Central memory CD4-positive, alpha-beta T cell (primary cell): ENCODE results near the gene ZBTB3.
"Not testable (repeated sequence)": the region's sequence is repeated elsewhere in the genome, so short reads cannot be mapped to it uniquely, and the experiment has no call there.

ENCODE experiments used
- DNase-seq: peaks from one replicate; pipeline ENCODE4 v3.0.0; 2022

The ZBTB3 gene

DNA sequence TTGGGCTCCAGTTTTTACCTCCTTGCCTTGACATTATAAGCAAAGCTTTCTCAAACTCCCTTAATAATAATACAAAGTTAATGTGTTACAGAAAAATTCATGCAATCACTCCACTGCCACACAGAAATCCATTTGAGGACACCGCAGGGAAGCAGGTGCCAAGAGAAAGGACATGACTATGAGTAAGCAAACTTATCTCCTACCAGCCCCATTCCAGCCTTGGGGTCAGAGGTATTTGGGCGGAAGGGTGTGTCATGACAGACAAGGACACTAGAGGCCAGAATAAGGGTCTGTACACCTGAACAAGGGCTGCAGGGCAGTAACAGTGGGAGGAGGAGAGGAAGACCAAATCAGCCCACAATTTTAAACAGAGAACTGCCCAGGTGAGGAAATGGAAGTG is 40.6 kb downstream of the ZBTB3 start:
- no peak for DNase-seq

DNA sequence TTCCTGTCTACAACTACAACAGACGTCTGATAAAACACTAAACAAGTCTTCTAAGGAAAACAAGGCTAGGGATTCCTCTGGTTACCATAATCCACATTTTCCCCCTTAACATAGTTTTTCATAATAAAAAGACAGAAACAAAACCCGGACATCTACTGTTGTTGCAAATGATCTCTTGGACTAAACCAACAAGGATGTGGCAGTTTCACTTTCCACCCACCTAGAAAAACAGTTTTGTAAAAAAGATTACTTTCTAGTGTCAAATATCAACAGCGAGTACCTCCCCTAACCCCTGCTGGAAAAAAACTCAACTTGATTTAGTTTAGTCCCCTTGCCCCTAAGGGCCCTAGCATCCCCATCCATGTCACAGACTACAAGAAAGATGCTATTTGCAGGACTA is 41.1 kb downstream of the ZBTB3 start:
- DNase-seq: no peak

DNA sequence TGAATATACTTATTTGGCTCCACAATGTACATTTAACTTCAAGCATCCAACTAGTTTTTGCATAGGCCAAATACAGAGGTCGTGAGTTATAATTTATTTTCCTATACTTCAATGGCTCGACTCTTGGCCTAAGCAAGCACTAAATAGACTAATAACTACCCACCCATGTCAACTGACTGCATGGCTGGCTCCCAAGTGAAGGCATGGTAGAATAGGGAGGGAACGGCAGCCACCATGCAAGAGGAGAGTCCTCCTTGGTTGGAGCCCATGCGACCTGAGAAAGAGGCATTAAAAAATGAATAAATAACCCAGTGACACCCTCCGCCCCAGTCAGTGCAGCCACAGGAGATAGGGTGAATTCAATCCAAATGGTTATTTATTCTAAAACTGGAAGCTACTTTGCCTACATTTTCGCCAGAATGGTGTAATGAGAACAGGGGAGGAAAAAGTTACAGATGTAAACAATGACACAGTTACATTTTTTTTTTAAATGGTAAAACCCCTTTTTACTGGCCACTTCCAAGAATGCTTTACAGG is 41.6 kb downstream of the ZBTB3 start:
- DNase-seq: no peak

DNA sequence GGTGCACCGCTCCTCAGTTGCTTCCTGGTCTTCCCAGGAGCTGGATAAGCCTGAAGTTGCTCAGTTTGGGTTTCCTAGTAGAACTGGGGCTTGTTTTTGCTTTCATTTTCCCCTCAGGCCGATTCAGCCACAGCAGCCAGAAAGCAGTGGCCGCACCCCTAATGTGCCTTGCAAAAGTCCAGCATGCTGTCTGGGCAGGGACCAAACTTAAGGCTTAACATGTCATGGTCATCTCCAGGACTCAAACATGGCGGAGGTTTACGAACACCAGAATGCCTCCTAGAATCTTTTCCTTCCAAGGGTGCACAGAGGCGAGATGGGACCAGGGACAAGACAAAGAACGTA is 44.0 kb downstream of the ZBTB3 start:
- DNase-seq: no peak

DNA sequence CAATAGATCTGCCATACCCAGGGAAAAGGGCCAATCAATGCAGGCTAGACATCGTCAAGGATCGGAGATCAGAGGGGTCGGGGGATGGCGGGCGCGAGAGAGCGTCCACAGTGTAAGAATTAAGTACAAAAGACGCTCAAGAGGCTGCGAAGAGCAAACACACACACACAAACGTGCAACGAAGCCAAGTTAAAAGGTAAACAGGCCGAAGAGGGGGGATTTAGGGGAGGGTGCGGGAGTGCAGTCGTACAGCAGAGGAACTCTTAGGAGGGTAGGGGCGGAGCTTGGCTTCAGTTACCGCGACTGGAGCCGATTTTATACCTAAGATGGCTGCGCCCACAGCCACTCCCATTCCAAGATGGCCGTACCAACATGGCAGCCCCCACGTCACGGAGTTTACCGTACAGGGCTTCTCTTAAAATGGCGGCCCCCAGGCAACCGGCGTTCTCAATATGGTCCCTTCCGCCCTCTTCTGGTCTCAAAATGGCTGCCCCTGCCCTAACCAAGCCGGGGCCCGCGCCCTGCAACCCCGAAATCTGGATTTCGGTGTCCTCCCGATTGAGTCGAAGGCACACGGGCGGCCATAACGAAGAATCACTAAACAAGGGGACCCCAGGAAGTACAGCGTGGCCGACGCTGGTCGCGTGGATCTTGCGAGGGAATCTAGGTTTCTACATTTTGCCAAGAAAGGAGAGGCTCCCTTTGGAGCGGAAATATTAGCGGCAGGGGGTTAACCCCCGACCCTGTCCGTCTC is 44.5 kb downstream of the ZBTB3 start:
- DNase-seq: peak; percentile 97

DNA sequence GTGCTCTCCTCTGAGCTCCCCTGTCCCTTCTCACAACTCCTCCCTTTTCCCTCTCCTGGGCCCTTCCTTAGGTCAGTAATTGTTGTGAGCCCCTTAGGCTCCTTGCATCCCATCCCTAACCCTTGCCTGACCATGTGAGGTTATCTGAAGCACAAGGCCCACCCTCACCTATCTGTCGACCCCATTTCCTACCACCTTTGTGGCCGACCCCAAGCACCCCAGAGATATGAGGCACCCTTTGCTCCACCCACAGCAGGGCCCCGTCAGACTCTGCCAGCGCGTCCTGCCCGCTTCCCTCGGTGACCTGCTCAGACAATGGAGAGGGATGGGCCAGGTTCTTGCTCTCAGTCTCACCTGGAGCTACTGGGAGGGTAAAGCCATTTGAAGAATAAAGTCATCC is 45.2 kb downstream of the ZBTB3 start:
- DNase-seq: no peak

DNA sequence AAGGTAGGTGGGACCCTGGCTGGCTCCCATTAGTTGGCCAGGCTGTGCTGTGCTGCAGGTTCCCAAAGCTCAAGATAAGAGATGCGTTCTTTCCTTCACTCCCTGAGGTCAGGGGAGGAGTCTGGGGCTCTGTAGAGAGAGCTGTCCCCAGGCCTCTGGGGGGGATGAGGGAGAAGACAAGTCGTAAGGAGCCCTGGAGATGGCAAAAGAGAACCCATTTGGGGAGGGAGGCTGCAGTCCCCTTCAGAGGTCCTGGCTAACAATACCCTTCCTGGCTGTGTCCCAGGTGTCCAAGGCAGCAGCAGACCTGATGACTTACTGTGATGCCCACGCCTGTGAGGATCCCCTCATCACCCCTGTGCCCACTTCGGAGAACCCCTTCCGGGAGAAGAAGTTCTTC is 45.6 kb downstream of the ZBTB3 start:
- DNase-seq: no peak

DNA sequence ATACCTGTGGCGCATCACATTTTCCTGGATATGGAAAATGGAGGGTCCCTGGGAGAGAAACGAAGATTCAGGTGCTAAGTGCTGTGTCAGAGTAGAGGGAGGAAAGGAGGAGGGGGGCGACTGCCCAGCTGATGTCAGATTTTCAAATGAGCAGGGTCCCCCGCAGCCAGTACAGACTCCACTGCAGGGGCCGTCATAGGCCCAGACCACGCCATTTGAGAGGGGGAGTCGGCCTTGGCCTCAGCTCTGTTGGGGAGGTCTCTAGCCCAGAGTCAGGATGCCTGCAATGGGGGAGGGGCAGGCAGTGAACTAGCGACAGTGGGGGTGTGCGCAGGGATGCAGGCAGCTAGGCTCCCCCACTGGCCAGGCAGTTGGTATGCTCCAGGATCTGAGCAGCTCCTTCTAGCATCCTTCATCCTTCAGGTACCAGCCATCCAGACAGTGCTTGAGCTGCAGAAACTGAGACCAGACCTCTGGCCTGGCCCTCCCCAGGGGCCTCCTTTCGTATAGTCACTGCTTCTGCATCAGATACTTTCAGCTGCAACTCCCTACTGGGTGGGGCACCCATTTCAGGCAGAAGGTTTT is 46.6 kb downstream of the ZBTB3 start, which contains the start of the genes BSCL2 and GNG3:
Gene BSCL2 (minus strand): TSS at position 148 of the 585 bp plus-strand sequence. CDS start 229 bp downstream, outside the sequence.
Gene GNG3 (plus strand): TSS at position 400 of the 585 bp plus-strand sequence. CDS start 620 bp downstream, outside the sequence.
- no peak for DNase-seq

DNA sequence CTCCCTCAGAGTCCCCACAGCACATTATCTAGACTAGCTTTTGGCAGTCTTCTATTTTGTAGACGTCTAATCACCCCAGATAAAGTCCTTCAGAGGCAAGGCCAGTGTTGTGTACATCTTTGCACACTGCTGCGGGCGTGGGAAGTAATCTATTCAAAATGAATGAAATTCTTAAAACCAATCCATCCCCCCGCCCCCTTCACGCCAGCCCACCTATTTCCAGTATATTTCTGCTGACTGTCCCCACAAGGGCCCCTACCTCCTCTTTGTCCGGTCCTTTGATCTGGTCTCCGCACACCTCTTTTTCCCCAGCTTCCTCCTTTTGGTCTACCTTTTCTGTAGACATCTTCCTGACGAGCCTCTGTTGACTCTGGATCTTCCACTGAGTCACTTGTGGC is 47.1 kb downstream of the ZBTB3 start:
- DNase-seq: no peak

DNA sequence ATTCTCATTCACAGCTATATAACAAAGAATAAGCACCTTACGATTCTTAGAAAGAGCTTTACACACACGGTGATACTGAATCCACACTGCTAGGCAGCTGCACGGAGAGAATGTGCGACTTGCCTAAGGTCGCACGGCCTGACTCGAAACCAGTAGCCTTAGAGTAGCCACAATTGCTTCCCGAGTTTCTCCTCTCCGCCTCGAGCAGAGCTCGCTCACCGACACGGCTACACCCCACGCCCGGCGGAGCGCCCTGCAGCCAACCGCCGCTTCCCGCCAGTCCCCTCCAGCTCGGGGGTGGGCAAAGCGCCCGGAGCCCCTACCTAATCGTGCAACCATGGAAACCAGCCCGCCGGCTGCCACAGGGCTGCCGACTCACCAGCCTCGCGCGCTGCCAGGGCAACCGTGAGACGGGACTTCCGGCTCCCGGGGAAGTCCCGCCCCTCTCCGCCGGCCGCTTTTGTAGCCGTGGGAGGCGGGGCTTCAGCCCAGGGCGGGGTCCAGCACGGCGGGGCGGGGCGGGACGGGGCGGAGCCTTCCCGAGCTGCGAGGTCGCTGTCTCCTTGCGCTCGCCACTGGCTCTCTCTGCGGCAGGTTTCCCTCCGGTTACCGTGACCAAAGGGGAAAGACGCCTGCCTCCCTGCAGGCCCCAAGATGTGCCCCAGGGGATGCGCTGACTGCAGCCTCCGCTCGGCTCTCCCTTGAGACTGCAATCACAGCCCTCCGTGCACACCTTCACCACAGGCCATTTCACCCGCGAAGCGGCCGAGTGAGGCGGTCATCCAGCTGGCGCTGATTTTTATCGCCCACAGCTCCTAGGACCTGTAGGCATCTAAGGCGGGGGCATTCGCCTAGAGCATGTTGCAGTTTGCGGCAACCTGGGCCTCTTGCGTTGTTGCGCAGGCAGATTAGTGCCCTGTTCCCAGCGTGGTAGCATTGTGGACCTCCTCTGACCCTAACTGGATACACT is 47.8 kb downstream of the ZBTB3 start:
- peak; percentile 91 for DNase-seq

DNA sequence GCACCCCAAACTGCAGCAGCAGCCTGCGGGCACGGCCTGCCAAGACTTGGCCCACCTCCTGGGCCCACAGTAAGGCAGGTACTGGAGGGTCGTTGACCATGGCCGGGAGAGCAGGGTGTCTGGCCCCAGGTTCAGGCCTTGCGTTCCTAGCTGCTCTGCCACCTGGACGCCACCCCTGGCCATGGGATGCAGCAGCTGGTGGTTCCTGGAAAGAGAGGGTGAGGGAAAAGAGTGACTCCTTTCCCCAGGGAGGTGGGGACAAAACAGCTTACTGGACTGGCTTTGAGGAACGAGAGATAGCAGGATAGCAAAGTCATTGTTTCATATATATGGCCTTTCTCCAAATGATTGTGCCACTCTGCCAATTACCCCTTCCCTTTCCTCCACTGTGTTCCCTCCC is 48.5 kb downstream of the ZBTB3 start:
- no peak for DNase-seq

DNA sequence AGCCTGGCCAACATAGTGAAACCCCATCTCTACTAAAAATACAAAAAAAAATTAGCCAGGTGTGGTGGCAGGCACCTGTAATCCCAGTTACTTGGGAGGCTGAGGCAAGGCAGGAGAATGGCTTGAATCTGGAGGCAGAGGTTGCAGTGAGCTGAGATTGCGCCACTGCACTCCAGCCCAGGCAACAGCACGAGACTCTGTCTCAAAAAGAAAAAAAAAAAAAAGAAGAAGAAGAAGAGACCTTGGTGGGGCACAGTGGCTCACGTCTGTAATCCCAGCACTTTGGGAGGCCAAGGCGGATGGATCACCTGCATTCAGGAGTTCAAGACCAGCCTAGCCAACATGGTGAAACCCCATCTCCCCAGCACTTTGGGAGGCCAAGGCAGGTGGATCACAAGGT is 50.0 kb downstream of the ZBTB3 start:
- DNase-seq: not testable (repeated sequence)

DNA sequence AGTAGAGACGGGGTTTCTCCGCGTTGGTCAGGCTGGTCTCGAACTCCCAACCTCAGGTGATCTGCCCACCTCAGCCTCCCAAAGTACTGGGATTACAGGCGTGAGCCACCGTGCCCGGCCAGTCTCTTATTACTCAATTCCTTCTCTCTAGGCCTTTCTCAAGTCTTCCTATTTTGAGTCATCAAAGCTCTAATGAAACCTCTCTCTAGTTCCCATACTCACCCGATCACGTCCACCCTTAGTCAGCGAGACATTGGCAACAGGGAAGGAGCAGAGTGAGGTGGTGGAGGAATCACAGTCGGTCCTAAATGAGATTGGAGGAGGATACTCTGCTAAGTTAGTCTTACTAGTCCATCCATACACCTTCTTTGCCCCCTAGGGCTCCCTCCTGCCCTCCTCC is 51.7 kb downstream of the ZBTB3 start:
- DNase-seq: no peak
